BE2C (cell line): ENCODE data around the gene VIPR1.

ENCODE experiments used
- DNase-seq: peaks from one replicate; pipeline ENCODE4 v3.0.0-alpha.2; 2020
- H3K27me3 ChIP-seq: fragments of 250-450 bp; sonication (Bioruptor Pico); 2 replicates; pipeline ENCODE4 v1.5.1; 2020; ENCODE audit warnings: mild to moderate bottlenecking
- H3K36me3 ChIP-seq: fragments of 250-450 bp; sonication (Bioruptor Pico); 2 replicates; pipeline ENCODE4 v1.5.1; 2020; ENCODE audit warnings: mild to moderate bottlenecking
- H3K4me1 ChIP-seq: fragments of 250-450 bp; sonication (Bioruptor Pico); 2 replicates; pipeline ENCODE4 v1.5.1; 2020
- H3K4me3 ChIP-seq: 2 replicates; pipeline ENCODE4 v1.5.1; 2011; ENCODE audit warnings: low read depth, low read length
- H3K9me3 ChIP-seq: fragments of 250-450 bp; sonication (Bioruptor Pico); 2 replicates; pipeline ENCODE4 v1.5.1; 2020
- CTCF ChIP-seq: IDR thresholded peaks from 2 replicates; pipeline ENCODE4 v1.5.1; 2012; ENCODE audit warnings: mild to moderate bottlenecking, low read depth, low read length

The VIPR1 gene

GRCh38 chr3:42497009-42497731 lies 5.3 kb upstream of the VIPR1 start:
- H3K27me3 ChIP-seq = peaks cover 17% of the 10 kb centered on the region
- no peak for TF ChIP-seq CTCF
- no peak overlapping the region for H3K4me3 ChIP-seq
- H3K9me3 ChIP-seq = no peaks in the 10 kb centered on the region
- no peak for DNase-seq
- no peaks in the 10 kb centered on the region for H3K36me3 ChIP-seq
- no peaks in the 10 kb centered on the region; the same call in 1 of the 2 replicates for H3K4me1 ChIP-seq

GRCh38 chr3:42498034-42498433 lies 4.4 kb upstream of the VIPR1 start:
- DNase-seq = no peak
- no peaks in the 10 kb centered on the region for H3K9me3 ChIP-seq
- H3K4me1 ChIP-seq = no peaks in the 10 kb centered on the region; the same call in 1 of the 2 replicates
- H3K27me3 ChIP-seq = peaks cover 17% of the 10 kb centered on the region
- no peaks in the 10 kb centered on the region for H3K36me3 ChIP-seq
- H3K4me3 ChIP-seq = no peak overlapping the region
- TF ChIP-seq CTCF = no peak

- Histone ChIP-seq H3K4me1 (no peaks in the 10 kb centered on the region; the same call in 1 of the 2 replicates), H3K36me3 (no peaks in the 10 kb centered on the region), H3K9me3 (no peaks in the 10 kb centered on the region), H3K27me3 (peaks cover 17% of the 10 kb centered on the region), H3K4me3 (no peak overlapping the region)
- no peak for DNase-seq
- no peak for TF ChIP-seq CTCF
Measured at GRCh38 chr3:42498791-42499477, 3.5 kb upstream of the VIPR1 start.

- H3K27me3 ChIP-seq = peaks cover 17% of the 10 kb centered on the region
- H3K4me1 ChIP-seq = no peaks in the 10 kb centered on the region; the same call in 1 of the 2 replicates
- H3K36me3 ChIP-seq = no peaks in the 10 kb centered on the region
- DNase-seq = no peak
- TF ChIP-seq CTCF = no peak
- H3K4me3 ChIP-seq = no peak overlapping the region
- no peaks in the 10 kb centered on the region for H3K9me3 ChIP-seq
Measured at GRCh38 chr3:42499478-42499871, 3.0 kb upstream of the VIPR1 start.

GRCh38 chr3:42500091-42500490 lies 2.4 kb upstream of the VIPR1 start:
- peaks cover 17% of the 10 kb centered on the region for H3K27me3 ChIP-seq
- no peak overlapping the region for H3K4me3 ChIP-seq
- no peak for DNase-seq
- TF ChIP-seq CTCF = no peak
- no peaks in the 10 kb centered on the region for H3K9me3 ChIP-seq
- no peaks in the 10 kb centered on the region; the same call in 1 of the 2 replicates for H3K4me1 ChIP-seq
- no peaks in the 10 kb centered on the region for H3K36me3 ChIP-seq

GRCh38 chr3:42500909-42501308 lies 1.5 kb upstream of the VIPR1 start:
- no peak overlapping the region for H3K4me3 ChIP-seq
- no peak for DNase-seq
- H3K4me1 ChIP-seq = no peaks in the 10 kb centered on the region; the same call in 1 of the 2 replicates
- H3K36me3 ChIP-seq = no peaks in the 10 kb centered on the region
- peaks cover 17% of the 10 kb centered on the region for H3K27me3 ChIP-seq
- no peaks in the 10 kb centered on the region for H3K9me3 ChIP-seq
- TF ChIP-seq CTCF = no peak
